Liver (tissue), 9 donors: Measurements from ENCODE around the gene ASB15. TPM values are rescaled to one million over a fixed set of nuclear protein-coding genes. Genes with fewer than 3 reads are reported as not detected.
A peak's percentile ranks its signal among the peaks of the same experiment; 100 is the strongest.

ENCODE experiments used
- DNase-seq: peaks from one replicate; pipeline ENCODE4 v3.0.0-alpha.2; 2017; ENCODE audit warnings: low spot score
- H3K27ac ChIP-seq, 2 donors: one replicate each; pipeline ENCODE4 v1.7.0; 2013; ENCODE audit warnings: inconsistent platforms in 2 of 2, low read length in 2 of 2, control low read depth in 1 of 2, low read depth in 1 of 2, mild to moderate bottlenecking in 1 of 2
- H3K27me3 ChIP-seq, 4 donors: one replicate each; pipeline versions ENCODE4 v1.6.1 to v1.7.0; 2013; ENCODE audit warnings: low read length in 3 of 4, inconsistent platforms in 1 of 4, mild to moderate bottlenecking in 1 of 4, moderate library complexity in 1 of 4; ENCODE audit not compliant: control insufficient read depth in 4 of 4, insufficient read depth in 4 of 4
- H3K36me3 ChIP-seq, 4 donors: one replicate each; pipeline versions ENCODE4 v1.6.1 to v1.7.0; 2013; ENCODE audit warnings: low read length in 3 of 4, mild to moderate bottlenecking in 3 of 4, low read depth in 1 of 4, moderate library complexity in 1 of 4; ENCODE audit not compliant: control insufficient read depth in 4 of 4, insufficient read depth in 3 of 4
- H3K4me1 ChIP-seq, 4 donors: one replicate each; pipeline versions ENCODE4 v1.6.1 to v1.7.0; 2013; ENCODE audit warnings: low read length in 3 of 4, mild to moderate bottlenecking in 3 of 4, moderate library complexity in 1 of 4; ENCODE audit not compliant: control insufficient read depth in 4 of 4, insufficient read depth in 4 of 4
- H3K4me3 ChIP-seq, 3 donors: one replicate each; pipeline versions ENCODE4 v1.6.1 to v1.7.0; 2013; ENCODE audit warnings: low read length in 3 of 3, control low read depth in 1 of 3, low read depth in 1 of 3, mild to moderate bottlenecking in 1 of 3
- H3K9ac ChIP-seq, 2 donors: one replicate each; pipeline ENCODE4 v1.7.0; 2013; ENCODE audit warnings: low read length in 2 of 2, mild to moderate bottlenecking in 2 of 2, moderate library complexity in 2 of 2, control low read depth in 1 of 2, low read depth in 1 of 2
- H3K9me3 ChIP-seq, 4 donors: one replicate each; pipeline versions ENCODE4 v1.6.1 to v1.7.0; 2013; ENCODE audit warnings: low read length in 3 of 4; ENCODE audit not compliant: control insufficient read depth in 4 of 4
- FOXA2 ChIP-seq: IDR thresholded peaks from 2 replicates; pipeline ENCODE4 v1.6.1; 2016; ENCODE audit warnings: antibody characterized with exemption
- GABPA ChIP-seq, 2 donors: IDR thresholded peaks in 1 of 2; conservative IDR thresholded peaks in 1 of 2; 2 replicates each; pipeline ENCODE4 v1.6.1; 2016; ENCODE audit warnings: antibody characterized with exemption in 2 of 2, mild to moderate bottlenecking in 1 of 2, moderate library complexity in 1 of 2
- HNF4A ChIP-seq, 2 donors: conservative IDR thresholded peaks; 2 replicates each; pipeline ENCODE4 v1.6.1; 2016; ENCODE audit warnings: antibody characterized with exemption in 2 of 2, mild to moderate bottlenecking in 2 of 2
- HNF4G ChIP-seq: IDR thresholded peaks from 2 replicates; pipeline ENCODE4 v1.6.1; 2016; ENCODE audit warnings: antibody characterized with exemption
- JUND ChIP-seq, 2 donors: IDR thresholded peaks; 2 replicates each; pipeline ENCODE4 v1.6.1; 2016; ENCODE audit warnings: antibody characterized with exemption in 2 of 2
- MAX ChIP-seq: IDR thresholded peaks from 2 replicates; pipeline ENCODE4 v1.6.1; 2016; ENCODE audit warnings: antibody characterized with exemption
- NR2F2 ChIP-seq: IDR thresholded peaks from 2 replicates; pipeline ENCODE4 v1.6.1; 2016; ENCODE audit warnings: antibody characterized with exemption
- RAD21 ChIP-seq, 2 donors: IDR thresholded peaks; 2 replicates each; pipeline ENCODE4 v1.6.1; 2016; ENCODE audit warnings: antibody characterized with exemption in 2 of 2, mild to moderate bottlenecking in 2 of 2
- REST ChIP-seq: IDR thresholded peaks from 2 replicates; pipeline ENCODE4 v1.6.1; 2016; ENCODE audit warnings: antibody characterized with exemption, mild to moderate bottlenecking
- TAF1 ChIP-seq: conservative IDR thresholded peaks from 2 replicates; pipeline ENCODE4 v1.6.1; 2016; ENCODE audit warnings: antibody characterized with exemption, mild to moderate bottlenecking
- YY1 ChIP-seq: IDR thresholded peaks from 2 replicates; pipeline ENCODE4 v1.6.1; 2016; ENCODE audit warnings: antibody characterized with exemption, mild to moderate bottlenecking
- WGBS: extraction: QIAGEN DNeasy Blood & Tissue Kit; methylation state at CpG from one replicate; pipeline ENCODE4 v1.1.7; 2013; 5-methylcytosine and 5-hydroxymethylcytosine counted together
- polyA plus RNA-seq, 2 donors: library from polyadenylated mRNA; stranded (reverse) in 1 of 2; unstranded in 1 of 2; fragments of 200-250 nt in 1 of 2; fragments of >200 nt in 1 of 2; fragmentation: Nextera tagmentation in 1 of 2; extraction: Ambion mirVana in 1 of 2; gene quantifications; one replicate each; pipeline versions ENCODE4 v1.2.1 to v1.2.3, GENCODE V29; 2013 to 2015
- total RNA-seq, 2 donors: library from RNA; depleted of rRNA; stranded (reverse); fragments of >200 nt; gene quantifications; one replicate each; pipeline ENCODE4 v1.2.3, GENCODE V29; 2014
- TF ChIP-seq, protein P1 (sequence below): IDR thresholded peaks from 2 replicates; pipeline ENCODE4 v1.6.1; 2016; ENCODE audit warnings: antibody characterized with exemption
- TF ChIP-seq, protein P2 (sequence below): fragments of 150-350 bp; IDR thresholded peaks from 2 replicates; pipeline ENCODE4 v1.5.1; 2017; ENCODE audit warnings: improper control_type of control experiment, low read depth, low read length; ENCODE audit not compliant: missing input control
- donor health status: healthy.
- donor health status: healthy.
- donor health status: healthy.
- donor health status: healthy.
- donor health status: healthy.

The ASB15 gene
- total and polyA plus RNA-seq, 4 donors: not detected

DNA sequence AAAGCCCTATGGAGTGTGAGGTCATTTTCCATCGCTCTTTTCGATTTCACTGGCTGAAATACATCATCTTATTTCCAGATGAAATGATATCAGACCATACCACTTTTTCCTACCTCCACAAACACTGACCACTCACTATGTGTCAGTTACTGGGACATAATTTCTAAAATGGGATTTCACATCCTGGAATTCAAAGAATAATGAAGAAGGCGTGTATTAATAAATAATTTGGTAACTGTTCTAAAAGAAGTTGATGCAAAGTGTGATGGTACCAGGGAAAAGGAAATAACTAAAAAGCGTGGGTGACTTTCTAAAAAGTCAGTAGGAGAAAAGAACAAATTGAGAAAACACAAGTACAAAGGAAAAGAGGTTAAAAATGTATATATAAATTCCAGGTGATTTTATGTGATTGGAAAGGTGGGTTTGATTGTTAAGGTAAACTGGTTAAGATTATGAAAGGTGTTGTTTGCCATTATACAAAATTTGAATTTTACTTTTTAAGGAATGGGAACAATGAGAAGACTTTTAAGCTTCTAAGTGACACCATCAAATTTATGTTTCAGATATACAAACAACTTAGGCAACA is 43.2 kb upstream of the ASB15 start:
- no peaks in the 10 kb centered on the region for H3K27me3 ChIP-seq
- H3K36me3 ChIP-seq: peaks cover 0 to 8% (median under 1%) of the 10 kb centered on the region in 4 donors
- H3K4me3 ChIP-seq: peak overlapping the region; percentile 77 to 99 (median 77)
- DNase-seq: no peak
- no peaks in the 10 kb centered on the region for H3K9me3 ChIP-seq
- no peak for TF ChIP-seq FOXA2
- TF ChIP-seq HNF4G: no peak
- no peak for TF ChIP-seq MAX
- TF ChIP-seq NR2F2: no peak
- no peak for TF ChIP-seq JUND (IDR thresholded peaks at IDR 0.05)
- TF ChIP-seq, protein P1, sequence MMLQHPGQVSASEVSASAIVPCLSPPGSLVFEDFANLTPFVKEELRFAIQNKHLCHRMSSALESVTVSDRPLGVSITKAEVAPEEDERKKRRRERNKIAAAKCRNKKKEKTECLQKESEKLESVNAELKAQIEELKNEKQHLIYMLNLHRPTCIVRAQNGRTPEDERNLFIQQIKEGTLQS: no peak
- no peak for TF ChIP-seq GABPA (IDR thresholded peaks at IDR 0.05 in 1 of 2, conservative IDR thresholded peaks at IDR 0.05 in 1 of 2)
- TF ChIP-seq RAD21 (IDR thresholded peaks at IDR 0.05): no peak
- no peak for TF ChIP-seq REST
- no peak for TF ChIP-seq TAF1
- peak overlapping the region in 1 of 2 donors; percentile 40 for H3K9ac ChIP-seq
- H3K27ac ChIP-seq: peak overlapping the region; percentile 16 to 30
- peaks cover 1 to 25% (median 7%) of the 10 kb centered on the region in 4 donors for H3K4me1 ChIP-seq
- WGBS: 59% methylated on average over 4 of the region's 4 CpGs

- Histone ChIP-seq H3K9me3 (no peaks in the 10 kb centered on the region), H3K4me1 (peaks cover 0 to 4% (median 0%) of the 10 kb centered on the region in 4 donors), H3K27me3 (no peaks in the 10 kb centered on the region), H3K9ac (no peak overlapping the region), H3K36me3 (no peaks in the 10 kb centered on the region), H3K27ac (no peak overlapping the region), H3K4me3 (no peak overlapping the region)
- TF ChIP-seq HNF4A (conservative IDR thresholded peaks at IDR 0.05): no peak
- TF ChIP-seq NR2F2: no peak
- no peak for TF ChIP-seq HNF4G
- TF ChIP-seq, protein P2, sequence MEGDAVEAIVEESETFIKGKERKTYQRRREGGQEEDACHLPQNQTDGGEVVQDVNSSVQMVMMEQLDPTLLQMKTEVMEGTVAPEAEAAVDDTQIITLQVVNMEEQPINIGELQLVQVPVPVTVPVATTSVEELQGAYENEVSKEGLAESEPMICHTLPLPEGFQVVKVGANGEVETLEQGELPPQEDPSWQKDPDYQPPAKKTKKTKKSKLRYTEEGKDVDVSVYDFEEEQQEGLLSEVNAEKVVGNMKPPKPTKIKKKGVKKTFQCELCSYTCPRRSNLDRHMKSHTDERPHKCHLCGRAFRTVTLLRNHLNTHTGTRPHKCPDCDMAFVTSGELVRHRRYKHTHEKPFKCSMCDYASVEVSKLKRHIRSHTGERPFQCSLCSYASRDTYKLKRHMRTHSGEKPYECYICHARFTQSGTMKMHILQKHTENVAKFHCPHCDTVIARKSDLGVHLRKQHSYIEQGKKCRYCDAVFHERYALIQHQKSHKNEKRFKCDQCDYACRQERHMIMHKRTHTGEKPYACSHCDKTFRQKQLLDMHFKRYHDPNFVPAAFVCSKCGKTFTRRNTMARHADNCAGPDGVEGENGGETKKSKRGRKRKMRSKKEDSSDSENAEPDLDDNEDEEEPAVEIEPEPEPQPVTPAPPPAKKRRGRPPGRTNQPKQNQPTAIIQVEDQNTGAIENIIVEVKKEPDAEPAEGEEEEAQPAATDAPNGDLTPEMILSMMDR: no peak
- TF ChIP-seq YY1: no peak
- TF ChIP-seq RAD21 (IDR thresholded peaks at IDR 0.05): no peak
- no peak for DNase-seq
Measured at GRCh38 chr7:123562121-123562520, 39.5 kb upstream of the ASB15 start.
